A673 (cell line): ENCODE data around the gene OR14I1.

ENCODE experiments used
- CTCF ChIP-seq: fragments of 300-800, 200-600 bp; sonication (generic); conservative IDR thresholded peaks from 2 replicates; pipeline ENCODE4 v1.5.1; 2017; ENCODE audit warnings: low read depth, mild to moderate bottlenecking, antibody characterized with exemption, low read length, moderate library complexity, mixed read lengths
- EZH2 ChIP-seq: fragments of 200-600 bp; sonication (generic); IDR thresholded peaks from 2 replicates; pipeline ENCODE4 v1.6.1; 2017; ENCODE audit warnings: borderline replicate concordance, low read depth, mild to moderate bottlenecking, mixed read lengths, antibody characterized with exemption, low read length; ENCODE audit not compliant: poor library complexity, severe bottlenecking

- TF ChIP-seq EZH2: no peak
- TF ChIP-seq CTCF: no peak
These were observed 47.9 kb upstream of the OR14I1 start for GRCh38 chr1:248750496-248750895.
